Measurements from ENCODE around the gene MSX1.
A peak's percentile ranks its signal among the peaks of the same experiment; 100 is the strongest.

The MSX1 gene

GRCh38 chr4:4847011-4847410 lies 12.5 kb upstream of the MSX1 start:
- Histone ChIP-seq H3K27me3 (replicated peaks in 2 of 5; ENCODE audit: control insufficient read depth in 4 of 5, insufficient read depth in 5 of 5, low read length in 4 of 5) (peaks cover 0 to 51% (median 11%) of the 10 kb centered on the region in 5 experiments), H3K36me3 (ENCODE audit: control insufficient read depth in 4 of 4, insufficient read depth in 4 of 4, low read length in 3 of 4) (no peaks in the 10 kb centered on the region), H3K4me1 (ENCODE audit: control extremely low read depth in 1 of 4, control insufficient read depth in 4 of 4, insufficient read depth in 4 of 4, low read length in 3 of 4) (peaks cover 0 to 11% (median 3%) of the 10 kb centered on the region in 4 experiments), H3K27ac (ENCODE audit: insufficient read depth in 1 of 2, low read depth in 1 of 2, low read length in 2 of 2, poor library complexity in 1 of 2, severe bottlenecking in 2 of 2) (no peak overlapping the region), H3K9me3 (ENCODE audit: control extremely low read depth in 1 of 5, control insufficient read depth in 4 of 5, insufficient read depth in 2 of 5, low read depth in 1 of 5, low read length in 4 of 5) (no peaks in the 10 kb centered on the region), H3K4me3 (ENCODE audit: control insufficient read depth in 1 of 7, extremely low read depth in 1 of 7, insufficient read depth in 4 of 7, low read depth in 2 of 7, low read length in 6 of 7) (no peak overlapping the region)
- POLR2A ChIA-PET: no interaction called here
- WGBS (ENCODE audit: insufficient coverage): 61% methylated on average over 4 of the region's 7 CpGs
- DNase-seq: no peak
- CTCF ChIA-PET: interaction anchor here (1.1 kb wide), 1 partner anchor 179 kb away, joined by 4 read pairs; no protein-coding TSS in a partner anchor

- ChIA-PET POLR2A (no interaction called here), CTCF (no interaction called here)
- 99% methylated on average over 8 of the region's 8 CpGs for WGBS (ENCODE audit: insufficient coverage)
- H3K9me3 ChIP-seq (ENCODE audit: control extremely low read depth in 1 of 5, control insufficient read depth in 4 of 5, insufficient read depth in 2 of 5, low read depth in 1 of 5, low read length in 4 of 5): no peaks in the 10 kb centered on the region
- H3K27ac ChIP-seq (ENCODE audit: insufficient read depth in 1 of 2, low read depth in 1 of 2, low read length in 2 of 2, poor library complexity in 1 of 2, severe bottlenecking in 2 of 2): no peak overlapping the region
- H3K27me3 ChIP-seq (replicated peaks in 2 of 5; ENCODE audit: control insufficient read depth in 4 of 5, insufficient read depth in 5 of 5, low read length in 4 of 5): peaks cover 0 to 62% (median 20%) of the 10 kb centered on the region in 5 experiments
- DNase-seq: no peak
- peaks cover 0 to 24% (median 15%) of the 10 kb centered on the region in 4 experiments for H3K4me1 ChIP-seq (ENCODE audit: control extremely low read depth in 1 of 4, control insufficient read depth in 4 of 4, insufficient read depth in 4 of 4, low read length in 3 of 4)
- no peak overlapping the region for H3K4me3 ChIP-seq (ENCODE audit: control insufficient read depth in 1 of 7, extremely low read depth in 1 of 7, insufficient read depth in 4 of 7, low read depth in 2 of 7, low read length in 6 of 7)
- no peaks in the 10 kb centered on the region for H3K36me3 ChIP-seq (ENCODE audit: control insufficient read depth in 4 of 4, insufficient read depth in 4 of 4, low read length in 3 of 4)
Observed at GRCh38 chr4:4848540-4848939, 10.9 kb upstream of the MSX1 start.

- DNase-seq: no peak
- CTCF ChIA-PET: no interaction called here
- Histone ChIP-seq H3K36me3 (ENCODE audit: control insufficient read depth in 4 of 4, insufficient read depth in 4 of 4, low read length in 3 of 4) (no peaks in the 10 kb centered on the region), H3K27ac (ENCODE audit: insufficient read depth in 1 of 2, low read depth in 1 of 2, low read length in 2 of 2, poor library complexity in 1 of 2, severe bottlenecking in 2 of 2) (no peak overlapping the region), H3K9me3 (ENCODE audit: control extremely low read depth in 1 of 5, control insufficient read depth in 4 of 5, insufficient read depth in 2 of 5, low read depth in 1 of 5, low read length in 4 of 5) (no peaks in the 10 kb centered on the region), H3K4me3 (ENCODE audit: control insufficient read depth in 1 of 7, extremely low read depth in 1 of 7, insufficient read depth in 4 of 7, low read depth in 2 of 7, low read length in 6 of 7) (no peak overlapping the region), H3K4me1 (ENCODE audit: control extremely low read depth in 1 of 4, control insufficient read depth in 4 of 4, insufficient read depth in 4 of 4, low read length in 3 of 4) (peaks cover 0 to 26% (median 16%) of the 10 kb centered on the region in 4 experiments), H3K27me3 (replicated peaks in 2 of 5; ENCODE audit: control insufficient read depth in 4 of 5, insufficient read depth in 5 of 5, low read length in 4 of 5) (peaks cover 0 to 62% (median 22%) of the 10 kb centered on the region in 5 experiments)
- 91% methylated on average over 3 of the region's 3 CpGs for WGBS (ENCODE audit: insufficient coverage)
- POLR2A ChIA-PET: no interaction called here
Observed at GRCh38 chr4:4849106-4849505, 10.4 kb upstream of the MSX1 start.

- 95% methylated on average over 6 of the region's 9 CpGs for WGBS (ENCODE audit: insufficient coverage)
- Histone ChIP-seq H3K27ac (ENCODE audit: insufficient read depth in 1 of 2, low read depth in 1 of 2, low read length in 2 of 2, poor library complexity in 1 of 2, severe bottlenecking in 2 of 2) (no peak overlapping the region), H3K27me3 (replicated peaks in 2 of 5; ENCODE audit: control insufficient read depth in 4 of 5, insufficient read depth in 5 of 5, low read length in 4 of 5) (peaks cover 0 to 68% (median 28%) of the 10 kb centered on the region in 5 experiments), H3K4me3 (ENCODE audit: control insufficient read depth in 1 of 7, extremely low read depth in 1 of 7, insufficient read depth in 4 of 7, low read depth in 2 of 7, low read length in 6 of 7) (no peak overlapping the region), H3K4me1 (ENCODE audit: control extremely low read depth in 1 of 4, control insufficient read depth in 4 of 4, insufficient read depth in 4 of 4, low read length in 3 of 4) (peaks cover 0 to 29% (median 19%) of the 10 kb centered on the region in 4 experiments), H3K36me3 (ENCODE audit: control insufficient read depth in 4 of 4, insufficient read depth in 4 of 4, low read length in 3 of 4) (no peaks in the 10 kb centered on the region), H3K9me3 (ENCODE audit: control extremely low read depth in 1 of 5, control insufficient read depth in 4 of 5, insufficient read depth in 2 of 5, low read depth in 1 of 5, low read length in 4 of 5) (no peaks in the 10 kb centered on the region)
- CTCF ChIA-PET: no interaction called here
- DNase-seq: no peak
- POLR2A ChIA-PET: no interaction called here
Observed at GRCh38 chr4:4849524-4850193, 9.8 kb upstream of the MSX1 start.

GRCh38 chr4:4851081-4851480 lies 8.4 kb upstream of the MSX1 start:
- H3K27me3 ChIP-seq (replicated peaks in 2 of 5; ENCODE audit: control insufficient read depth in 4 of 5, insufficient read depth in 5 of 5, low read length in 4 of 5): peaks cover 0 to 82% (median 32%) of the 10 kb centered on the region in 5 experiments

GRCh38 chr4:4851906-4852305 lies 7.6 kb upstream of the MSX1 start:
- CTCF ChIA-PET: no interaction called here
- H3K4me1 ChIP-seq (ENCODE audit: control extremely low read depth in 1 of 4, control insufficient read depth in 4 of 4, insufficient read depth in 4 of 4, low read length in 3 of 4): peaks cover 0 to 37% (median 27%) of the 10 kb centered on the region in 4 experiments
- whole genome bisulfite sequencing (ENCODE audit: insufficient coverage): 54% methylated on average over 2 of the region's 7 CpGs
- H3K27me3 ChIP-seq (replicated peaks in 2 of 5; ENCODE audit: control insufficient read depth in 4 of 5, insufficient read depth in 5 of 5, low read length in 4 of 5): peaks cover 0 to 89% (median 36%) of the 10 kb centered on the region in 5 experiments
- H3K4me3 ChIP-seq (ENCODE audit: control insufficient read depth in 1 of 7, extremely low read depth in 1 of 7, insufficient read depth in 4 of 7, low read depth in 2 of 7, low read length in 6 of 7): no peak overlapping the region
- no peaks in the 10 kb centered on the region for H3K36me3 ChIP-seq (ENCODE audit: control insufficient read depth in 4 of 4, insufficient read depth in 4 of 4, low read length in 3 of 4)
- H3K27ac ChIP-seq (ENCODE audit: insufficient read depth in 1 of 2, low read depth in 1 of 2, low read length in 2 of 2, poor library complexity in 1 of 2, severe bottlenecking in 2 of 2): no peak overlapping the region
- no peaks in the 10 kb centered on the region for H3K9me3 ChIP-seq (ENCODE audit: control extremely low read depth in 1 of 5, control insufficient read depth in 4 of 5, insufficient read depth in 2 of 5, low read depth in 1 of 5, low read length in 4 of 5)
- no peak for DNase-seq
- POLR2A ChIA-PET: no interaction called here

More at GRCh38 chr4:4851081-4851480, 8.4 kb upstream of the MSX1 start:
- no peak for DNase-seq
- ChIA-PET CTCF (no interaction called here), POLR2A (no interaction called here)
- no peaks in the 10 kb centered on the region for H3K36me3 ChIP-seq (ENCODE audit: control insufficient read depth in 4 of 4, insufficient read depth in 4 of 4, low read length in 3 of 4)
- peaks cover 0 to 33% (median 21%) of the 10 kb centered on the region in 4 experiments for H3K4me1 ChIP-seq (ENCODE audit: control extremely low read depth in 1 of 4, control insufficient read depth in 4 of 4, insufficient read depth in 4 of 4, low read length in 3 of 4)
- no peak overlapping the region for H3K4me3 ChIP-seq (ENCODE audit: control insufficient read depth in 1 of 7, extremely low read depth in 1 of 7, insufficient read depth in 4 of 7, low read depth in 2 of 7, low read length in 6 of 7)
- no peaks in the 10 kb centered on the region for H3K9me3 ChIP-seq (ENCODE audit: control extremely low read depth in 1 of 5, control insufficient read depth in 4 of 5, insufficient read depth in 2 of 5, low read depth in 1 of 5, low read length in 4 of 5)
- 85% methylated on average over 12 of the region's 12 CpGs for whole genome bisulfite sequencing (ENCODE audit: insufficient coverage)
- no peak overlapping the region for H3K27ac ChIP-seq (ENCODE audit: insufficient read depth in 1 of 2, low read depth in 1 of 2, low read length in 2 of 2, poor library complexity in 1 of 2, severe bottlenecking in 2 of 2)

- ChIA-PET CTCF (interaction anchor here (1.4 kb wide), 1 partner anchor 184 kb away, joined by 3 read pairs; no protein-coding TSS in a partner anchor), POLR2A (interaction anchor here (0.6 kb wide), 1 partner anchor 342 kb away, joined by 3 read pairs; no protein-coding TSS in a partner anchor)
- H3K4me1 ChIP-seq (ENCODE audit: control extremely low read depth in 1 of 4, control insufficient read depth in 4 of 4, insufficient read depth in 4 of 4, low read length in 3 of 4): peaks cover 0 to 38% (median 25%) of the 10 kb centered on the region in 4 experiments
- peak; percentile 46 to 71 (median 67) for DNase-seq
- H3K36me3 ChIP-seq (ENCODE audit: control insufficient read depth in 4 of 4, insufficient read depth in 4 of 4, low read length in 3 of 4): no peaks in the 10 kb centered on the region
- no peak overlapping the region for H3K27ac ChIP-seq (ENCODE audit: insufficient read depth in 1 of 2, low read depth in 1 of 2, low read length in 2 of 2, poor library complexity in 1 of 2, severe bottlenecking in 2 of 2)
- H3K27me3 ChIP-seq (replicated peaks in 2 of 5; ENCODE audit: control insufficient read depth in 4 of 5, insufficient read depth in 5 of 5, low read length in 4 of 5): peaks cover 0 to 93% (median 44%) of the 10 kb centered on the region in 5 experiments
- peaks cover 0 to 7% (median 0%) of the 10 kb centered on the region in 5 experiments for H3K9me3 ChIP-seq (ENCODE audit: control extremely low read depth in 1 of 5, control insufficient read depth in 4 of 5, insufficient read depth in 2 of 5, low read depth in 1 of 5, low read length in 4 of 5)
- WGBS (ENCODE audit: insufficient coverage): 2% methylated on average over 39 of the region's 42 CpGs
- H3K4me3 ChIP-seq (ENCODE audit: control insufficient read depth in 1 of 7, extremely low read depth in 1 of 7, insufficient read depth in 4 of 7, low read depth in 2 of 7, low read length in 6 of 7): peak overlapping the region in 5 of 7 experiments; percentile 19 to 61 (median 47)
Observed at GRCh38 chr4:4852591-4853362, 6.7 kb upstream of the MSX1 start.
